ENCODE results near the gene KIF27.

- TF ChIP-seq, protein P1, sequence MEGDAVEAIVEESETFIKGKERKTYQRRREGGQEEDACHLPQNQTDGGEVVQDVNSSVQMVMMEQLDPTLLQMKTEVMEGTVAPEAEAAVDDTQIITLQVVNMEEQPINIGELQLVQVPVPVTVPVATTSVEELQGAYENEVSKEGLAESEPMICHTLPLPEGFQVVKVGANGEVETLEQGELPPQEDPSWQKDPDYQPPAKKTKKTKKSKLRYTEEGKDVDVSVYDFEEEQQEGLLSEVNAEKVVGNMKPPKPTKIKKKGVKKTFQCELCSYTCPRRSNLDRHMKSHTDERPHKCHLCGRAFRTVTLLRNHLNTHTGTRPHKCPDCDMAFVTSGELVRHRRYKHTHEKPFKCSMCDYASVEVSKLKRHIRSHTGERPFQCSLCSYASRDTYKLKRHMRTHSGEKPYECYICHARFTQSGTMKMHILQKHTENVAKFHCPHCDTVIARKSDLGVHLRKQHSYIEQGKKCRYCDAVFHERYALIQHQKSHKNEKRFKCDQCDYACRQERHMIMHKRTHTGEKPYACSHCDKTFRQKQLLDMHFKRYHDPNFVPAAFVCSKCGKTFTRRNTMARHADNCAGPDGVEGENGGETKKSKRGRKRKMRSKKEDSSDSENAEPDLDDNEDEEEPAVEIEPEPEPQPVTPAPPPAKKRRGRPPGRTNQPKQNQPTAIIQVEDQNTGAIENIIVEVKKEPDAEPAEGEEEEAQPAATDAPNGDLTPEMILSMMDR (conservative IDR thresholded peaks at IDR 0.05 in 1 of 2, IDR thresholded peaks at IDR 0.05 in 1 of 2; ENCODE audit: low read depth in 1 of 2, low read length in 2 of 2) = no peak
- TF ChIP-seq EZH2 (IDR thresholded peaks at IDR 0.05; ENCODE audit: low read length, missing control alignments) = no peak
Observed at GRCh38 chr9:83936523-83936922, 15.3 kb upstream of the KIF27 start.
